ENCODE results near the gene PCBP3.

PCBP3 gene

DNA sequence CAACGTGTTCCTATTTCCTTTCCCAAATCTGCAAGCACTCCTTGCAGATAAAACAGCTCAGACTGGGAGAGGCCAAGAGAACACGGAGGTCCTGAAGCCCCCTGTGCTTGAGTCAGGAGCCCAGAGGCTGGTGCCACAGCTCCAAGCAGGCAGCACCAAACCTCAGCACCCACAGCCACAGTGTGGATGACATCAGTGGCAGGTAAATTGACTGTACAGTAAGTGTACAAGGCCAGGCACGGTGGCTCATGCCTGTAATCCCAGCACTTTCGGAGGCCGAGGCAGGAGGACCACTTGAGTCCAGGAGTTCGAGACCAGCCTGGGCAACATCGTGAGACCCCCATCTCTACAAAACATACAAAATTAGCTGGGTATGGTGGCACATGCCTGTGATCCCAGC lies 336.1 kb downstream of the PCBP3 start:
- in situ Hi-C loops (cut with HindIII; ENCODE audit: low sequenced_read_pairs): no loop called here
- H3K4me3 ChIP-seq (ENCODE audit: low read depth, low read length): no peak overlapping the region
- no peak for DNase-seq (ENCODE audit: low read depth)
- TF ChIP-seq, protein P1, sequence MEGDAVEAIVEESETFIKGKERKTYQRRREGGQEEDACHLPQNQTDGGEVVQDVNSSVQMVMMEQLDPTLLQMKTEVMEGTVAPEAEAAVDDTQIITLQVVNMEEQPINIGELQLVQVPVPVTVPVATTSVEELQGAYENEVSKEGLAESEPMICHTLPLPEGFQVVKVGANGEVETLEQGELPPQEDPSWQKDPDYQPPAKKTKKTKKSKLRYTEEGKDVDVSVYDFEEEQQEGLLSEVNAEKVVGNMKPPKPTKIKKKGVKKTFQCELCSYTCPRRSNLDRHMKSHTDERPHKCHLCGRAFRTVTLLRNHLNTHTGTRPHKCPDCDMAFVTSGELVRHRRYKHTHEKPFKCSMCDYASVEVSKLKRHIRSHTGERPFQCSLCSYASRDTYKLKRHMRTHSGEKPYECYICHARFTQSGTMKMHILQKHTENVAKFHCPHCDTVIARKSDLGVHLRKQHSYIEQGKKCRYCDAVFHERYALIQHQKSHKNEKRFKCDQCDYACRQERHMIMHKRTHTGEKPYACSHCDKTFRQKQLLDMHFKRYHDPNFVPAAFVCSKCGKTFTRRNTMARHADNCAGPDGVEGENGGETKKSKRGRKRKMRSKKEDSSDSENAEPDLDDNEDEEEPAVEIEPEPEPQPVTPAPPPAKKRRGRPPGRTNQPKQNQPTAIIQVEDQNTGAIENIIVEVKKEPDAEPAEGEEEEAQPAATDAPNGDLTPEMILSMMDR (IDR thresholded peaks at IDR 0.05; ENCODE audit: low read depth, low read length, missing control alignments): no peak

DNA sequence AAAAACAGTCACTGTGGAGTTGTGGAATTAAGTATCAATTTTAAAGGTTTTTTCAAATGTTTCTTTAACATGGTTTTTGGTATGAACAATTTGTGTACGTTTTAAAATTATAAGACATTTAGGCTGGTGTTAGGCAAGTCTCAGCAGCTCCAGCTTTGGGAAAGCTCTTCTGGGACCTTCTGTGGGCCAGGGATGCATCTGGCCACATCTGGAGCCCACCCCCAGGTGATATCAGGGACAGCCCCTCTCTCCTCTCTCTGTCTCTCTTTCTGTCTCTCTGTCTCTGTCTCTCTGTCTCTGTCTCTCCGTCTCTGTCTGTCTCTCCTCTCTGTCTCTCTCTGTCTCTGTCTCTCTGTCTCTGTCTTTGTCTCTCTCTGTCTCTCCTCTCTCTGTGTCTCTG lies 336.7 kb downstream of the PCBP3 start:
- in situ Hi-C loops (cut with HindIII; ENCODE audit: low sequenced_read_pairs): no loop called here
- TF ChIP-seq, protein P1 (IDR thresholded peaks at IDR 0.05; ENCODE audit: low read depth, low read length, missing control alignments): no peak
- H3K4me3 ChIP-seq (ENCODE audit: low read depth, low read length): no peak overlapping the region
- DNase-seq (ENCODE audit: low read depth): no peak

DNA sequence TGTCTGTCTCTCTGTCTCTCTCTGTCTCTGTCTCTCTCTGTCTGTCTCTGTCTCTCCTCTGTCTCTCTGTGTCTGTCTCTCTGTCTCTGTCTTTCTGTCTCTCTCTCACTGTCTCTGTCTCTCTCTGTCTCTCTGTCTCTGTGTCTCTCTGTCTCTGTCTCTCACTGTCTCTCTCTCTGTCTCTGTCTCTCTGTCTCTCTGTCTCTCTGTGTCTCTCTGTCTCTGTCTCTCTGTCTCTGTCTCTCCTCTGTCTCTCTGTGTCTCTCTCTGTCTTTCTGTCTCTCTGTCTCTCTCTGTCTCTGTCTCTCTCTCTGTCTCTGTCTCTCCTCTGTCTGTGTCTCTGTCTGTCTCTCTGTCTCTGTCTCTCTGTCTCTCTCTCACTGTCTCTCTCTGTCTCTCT lies 337.2 kb downstream of the PCBP3 start:
- DNase-seq (ENCODE audit: low read depth): no peak
- in situ Hi-C loops (cut with HindIII; ENCODE audit: low sequenced_read_pairs): no loop called here
- TF ChIP-seq, protein P1 (IDR thresholded peaks at IDR 0.05; ENCODE audit: low read depth, low read length, missing control alignments): no peak
- H3K4me3 ChIP-seq (ENCODE audit: low read depth, low read length): peak overlapping the region; percentile 36

DNA sequence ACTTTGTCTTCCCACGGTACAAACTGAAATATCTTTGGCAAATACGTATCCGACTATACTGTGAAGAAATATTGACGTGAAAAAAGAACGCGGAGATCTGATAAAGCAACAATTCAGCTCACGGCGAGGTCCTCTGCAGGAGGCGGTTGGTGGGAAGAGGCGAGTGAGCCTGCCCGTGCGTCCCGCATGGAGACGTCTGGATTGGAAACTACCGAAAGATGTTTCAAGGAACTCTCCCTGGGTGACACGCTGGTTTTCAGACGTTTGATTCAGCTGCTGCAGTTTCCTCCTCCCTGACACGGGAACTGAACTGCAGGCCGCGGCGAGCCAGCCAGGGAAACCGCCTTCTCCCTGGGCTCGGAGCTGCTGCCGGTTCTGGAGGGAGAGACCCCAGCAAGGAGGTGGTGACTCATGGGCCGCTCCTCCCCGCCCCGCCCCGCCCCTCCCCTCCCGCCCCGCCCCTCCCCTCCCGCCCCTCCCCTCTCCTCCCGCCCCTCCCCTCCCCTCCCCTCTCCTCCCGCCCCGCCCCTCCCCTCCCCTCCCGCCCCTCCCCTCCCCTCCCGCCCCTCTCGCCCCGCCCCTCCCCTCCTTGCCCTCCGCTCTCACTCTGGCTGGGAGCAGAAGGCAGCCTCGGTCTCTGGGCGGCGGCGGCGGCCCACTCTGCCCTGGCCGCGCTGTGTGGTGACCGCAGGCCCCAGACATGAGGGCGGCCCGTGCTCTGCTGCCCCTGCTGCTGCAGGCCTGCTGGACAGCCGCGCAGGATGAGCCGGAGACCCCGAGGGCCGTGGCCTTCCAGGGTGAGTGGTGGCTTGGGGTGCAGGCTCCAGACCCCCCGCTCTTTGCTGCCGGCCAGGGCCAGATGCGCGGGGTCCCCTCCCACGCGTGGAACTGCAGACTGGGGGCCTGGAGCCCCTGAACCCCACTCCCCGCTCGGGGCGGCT lies 337.9 kb downstream of the PCBP3 start, which contains the start of gene COL6A1:
COL6A1 (plus strand) TSS at position 620 of the 941 bp plus-strand sequence; CDS start at position 701, 81 bp downstream.
- DNase-seq (ENCODE audit: low read depth): peak; percentile 75
- in situ Hi-C loops (cut with HindIII; ENCODE audit: low sequenced_read_pairs): no loop called here
- peak within 1 kb of the TSS; percentile 96 for H3K4me3 ChIP-seq (ENCODE audit: low read depth, low read length)
- TF ChIP-seq, protein P1 (IDR thresholded peaks at IDR 0.05; ENCODE audit: low read depth, low read length, missing control alignments): no peak

DNA sequence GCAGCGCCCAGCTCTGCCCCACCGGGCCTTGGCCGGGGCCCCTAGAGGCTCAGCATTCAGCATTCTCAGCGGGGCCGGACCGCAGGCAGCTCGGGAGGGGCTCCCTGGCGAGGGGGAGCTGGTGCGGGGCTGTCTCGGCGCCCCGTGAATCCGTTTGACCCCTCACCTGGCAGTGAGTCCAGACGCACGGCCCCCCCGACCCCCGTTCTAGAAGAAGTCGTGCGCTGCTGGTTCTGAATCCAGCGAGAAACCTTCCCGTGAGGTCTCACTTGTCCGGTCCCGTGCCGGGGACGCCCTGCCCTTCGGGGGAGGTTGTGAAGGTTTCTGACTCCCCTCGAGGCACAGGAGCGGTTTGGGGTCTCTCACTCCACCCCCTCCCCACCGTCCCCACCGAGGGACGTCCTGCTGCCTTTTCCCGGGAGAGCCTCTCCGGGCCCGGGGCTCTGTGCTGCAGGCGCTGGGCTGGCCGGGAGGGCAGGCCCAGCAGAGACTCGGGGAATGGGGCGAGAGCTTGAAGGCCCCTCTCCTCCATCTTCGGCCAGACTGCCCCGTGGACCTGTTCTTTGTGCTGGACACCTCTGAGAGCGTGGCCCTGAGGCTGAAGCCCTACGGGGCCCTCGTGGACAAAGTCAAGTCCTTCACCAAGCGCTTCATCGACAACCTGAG lies 338.7 kb downstream of the PCBP3 start:
- TF ChIP-seq, protein P1 (IDR thresholded peaks at IDR 0.05; ENCODE audit: low read depth, low read length, missing control alignments): no peak
- no peak for DNase-seq (ENCODE audit: low read depth)

DNA sequence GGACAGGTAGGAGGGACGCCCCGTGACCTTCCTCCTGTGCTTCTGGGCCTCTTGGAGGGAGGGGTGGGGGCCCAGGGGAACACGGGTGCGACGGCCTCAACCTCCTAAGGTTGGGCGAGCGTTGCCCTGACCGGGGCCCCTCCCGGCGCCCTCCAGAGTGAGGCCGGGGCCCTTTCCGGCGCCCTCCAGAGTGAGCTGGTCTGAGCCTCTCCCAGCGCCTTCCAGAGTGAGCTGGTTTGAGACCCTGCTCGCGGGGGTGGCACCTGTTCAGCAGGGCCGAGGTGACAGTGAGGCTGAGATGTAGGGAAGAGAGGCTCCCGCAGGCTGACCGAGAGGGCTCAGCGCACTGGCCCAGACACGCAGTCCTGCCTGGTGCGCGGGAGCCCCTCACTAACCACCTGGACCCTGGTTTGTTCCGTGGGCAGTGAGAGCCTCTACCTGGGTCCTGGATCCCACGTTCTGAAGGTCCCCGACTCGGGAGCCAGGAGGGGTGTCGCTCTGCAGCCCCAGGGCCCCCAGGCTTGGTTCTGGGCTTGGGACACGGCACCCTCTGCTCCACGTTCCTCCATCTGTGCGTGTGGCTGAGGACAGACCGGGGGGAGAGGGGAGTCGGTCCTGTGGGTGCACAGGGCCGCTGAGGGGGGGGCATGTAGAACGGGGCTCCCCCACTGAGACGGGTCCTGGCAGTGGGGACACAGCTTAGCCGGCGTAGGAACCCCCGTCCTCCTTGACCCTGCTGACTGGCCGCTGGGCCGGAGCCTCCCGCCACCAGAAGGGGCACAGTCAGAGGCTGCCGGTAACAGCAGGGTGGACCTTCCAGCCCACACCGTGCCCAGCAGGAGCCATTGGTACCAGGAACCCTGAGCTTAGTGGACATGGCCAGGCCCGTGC lies 339.5 kb downstream of the PCBP3 start:
- TF ChIP-seq, protein P1 (IDR thresholded peaks at IDR 0.05; ENCODE audit: low read depth, low read length, missing control alignments): no peak
- H3K4me3 ChIP-seq (ENCODE audit: low read depth, low read length): peak overlapping the region; percentile 96
- no peak for DNase-seq (ENCODE audit: low read depth)
- in situ Hi-C loops (cut with HindIII; ENCODE audit: low sequenced_read_pairs): no loop called here

More for the DNA sequence above, 338.7 kb downstream of the PCBP3 start:
- in situ Hi-C loops (cut with HindIII; ENCODE audit: low sequenced_read_pairs): no loop called here
- peak overlapping the region; percentile 96 for H3K4me3 ChIP-seq (ENCODE audit: low read depth, low read length)

Data from astrocyte of the cerebellum (primary cell).